Liver (tissue), 9 donors: Measurements from ENCODE around the gene MICOS13. TPM values are rescaled to one million over a fixed set of nuclear protein-coding genes. Genes with fewer than 3 reads are reported as not detected.

Experiments
- DNase-seq: peaks from one replicate; pipeline ENCODE4 v3.0.0-alpha.2; 2017; ENCODE audit warnings: low spot score
- H3K27ac ChIP-seq, 2 donors: one replicate each; pipeline ENCODE4 v1.7.0; 2013; ENCODE audit warnings: inconsistent platforms in 2 of 2, low read length in 2 of 2, control low read depth in 1 of 2, low read depth in 1 of 2, mild to moderate bottlenecking in 1 of 2
- H3K27me3 ChIP-seq, 4 donors: one replicate each; pipeline versions ENCODE4 v1.6.1 to v1.7.0; 2013; ENCODE audit warnings: low read length in 3 of 4, inconsistent platforms in 1 of 4, mild to moderate bottlenecking in 1 of 4, moderate library complexity in 1 of 4; ENCODE audit not compliant: control insufficient read depth in 4 of 4, insufficient read depth in 4 of 4
- H3K36me3 ChIP-seq, 4 donors: one replicate each; pipeline versions ENCODE4 v1.6.1 to v1.7.0; 2013; ENCODE audit warnings: low read length in 3 of 4, mild to moderate bottlenecking in 3 of 4, low read depth in 1 of 4, moderate library complexity in 1 of 4; ENCODE audit not compliant: control insufficient read depth in 4 of 4, insufficient read depth in 3 of 4
- H3K4me1 ChIP-seq, 4 donors: one replicate each; pipeline versions ENCODE4 v1.6.1 to v1.7.0; 2013; ENCODE audit warnings: low read length in 3 of 4, mild to moderate bottlenecking in 3 of 4, moderate library complexity in 1 of 4; ENCODE audit not compliant: control insufficient read depth in 4 of 4, insufficient read depth in 4 of 4
- H3K4me3 ChIP-seq, 3 donors: one replicate each; pipeline versions ENCODE4 v1.6.1 to v1.7.0; 2013; ENCODE audit warnings: low read length in 3 of 3, control low read depth in 1 of 3, low read depth in 1 of 3, mild to moderate bottlenecking in 1 of 3
- H3K9ac ChIP-seq, 2 donors: one replicate each; pipeline ENCODE4 v1.7.0; 2013; ENCODE audit warnings: low read length in 2 of 2, mild to moderate bottlenecking in 2 of 2, moderate library complexity in 2 of 2, control low read depth in 1 of 2, low read depth in 1 of 2
- H3K9me3 ChIP-seq, 4 donors: one replicate each; pipeline versions ENCODE4 v1.6.1 to v1.7.0; 2013; ENCODE audit warnings: low read length in 3 of 4; ENCODE audit not compliant: control insufficient read depth in 4 of 4
- CTCF ChIP-seq: fragments of 150-350 bp; IDR thresholded peaks from 2 replicates; pipeline ENCODE4 v1.5.1; 2017; ENCODE audit warnings: improper control_type of control experiment, low read depth, low read length; ENCODE audit not compliant: missing input control
- EGR1 ChIP-seq, 2 donors: IDR thresholded peaks; 2 replicates each; pipeline ENCODE4 v1.6.1; 2016 to 2018; ENCODE audit warnings: antibody characterized with exemption in 2 of 2, low read depth in 2 of 2
- FOXA1 ChIP-seq: IDR thresholded peaks from 2 replicates; pipeline ENCODE4 v1.6.1; 2016; ENCODE audit warnings: antibody characterized with exemption
- FOXA2 ChIP-seq: IDR thresholded peaks from 2 replicates; pipeline ENCODE4 v1.6.1; 2016; ENCODE audit warnings: antibody characterized with exemption
- GABPA ChIP-seq, 2 donors: IDR thresholded peaks in 1 of 2; conservative IDR thresholded peaks in 1 of 2; 2 replicates each; pipeline ENCODE4 v1.6.1; 2016; ENCODE audit warnings: antibody characterized with exemption in 2 of 2, mild to moderate bottlenecking in 1 of 2, moderate library complexity in 1 of 2
- HNF4A ChIP-seq, 2 donors: conservative IDR thresholded peaks; 2 replicates each; pipeline ENCODE4 v1.6.1; 2016; ENCODE audit warnings: antibody characterized with exemption in 2 of 2, mild to moderate bottlenecking in 2 of 2
- HNF4G ChIP-seq: IDR thresholded peaks from 2 replicates; pipeline ENCODE4 v1.6.1; 2016; ENCODE audit warnings: antibody characterized with exemption
- JUND ChIP-seq, 2 donors: IDR thresholded peaks; 2 replicates each; pipeline ENCODE4 v1.6.1; 2016; ENCODE audit warnings: antibody characterized with exemption in 2 of 2
- NR2F2 ChIP-seq: IDR thresholded peaks from 2 replicates; pipeline ENCODE4 v1.6.1; 2016; ENCODE audit warnings: antibody characterized with exemption
- RAD21 ChIP-seq, 2 donors: IDR thresholded peaks; 2 replicates each; pipeline ENCODE4 v1.6.1; 2016; ENCODE audit warnings: antibody characterized with exemption in 2 of 2, mild to moderate bottlenecking in 2 of 2
- RXRA ChIP-seq, 2 donors: IDR thresholded peaks; 2 replicates each; pipeline ENCODE4 v1.6.1; 2017 to 2018; ENCODE audit warnings: antibody characterized with exemption in 2 of 2, mild to moderate bottlenecking in 1 of 2
- SP1 ChIP-seq: IDR thresholded peaks from 2 replicates; pipeline ENCODE4 v1.6.1; 2018; ENCODE audit warnings: antibody characterized with exemption, mild to moderate bottlenecking
- TAF1 ChIP-seq: conservative IDR thresholded peaks from 2 replicates; pipeline ENCODE4 v1.6.1; 2016; ENCODE audit warnings: antibody characterized with exemption, mild to moderate bottlenecking
- YY1 ChIP-seq: IDR thresholded peaks from 2 replicates; pipeline ENCODE4 v1.6.1; 2016; ENCODE audit warnings: antibody characterized with exemption, mild to moderate bottlenecking
- WGBS: extraction: QIAGEN DNeasy Blood & Tissue Kit; methylation state at CpG from one replicate; pipeline ENCODE4 v1.1.7; 2013; 5-methylcytosine and 5-hydroxymethylcytosine counted together
- polyA plus RNA-seq, 2 donors: library from polyadenylated mRNA; stranded (reverse) in 1 of 2; unstranded in 1 of 2; fragments of 200-250 nt in 1 of 2; fragments of >200 nt in 1 of 2; fragmentation: Nextera tagmentation in 1 of 2; extraction: Ambion mirVana in 1 of 2; gene quantifications; one replicate each; pipeline versions ENCODE4 v1.2.1 to v1.2.3, GENCODE V29; 2013 to 2015
- total RNA-seq, 2 donors: library from RNA; depleted of rRNA; stranded (reverse); fragments of >200 nt; gene quantifications; one replicate each; pipeline ENCODE4 v1.2.3, GENCODE V29; 2014
- TF ChIP-seq, protein P1 (sequence below): IDR thresholded peaks from 2 replicates; pipeline ENCODE4 v1.6.1; 2016; ENCODE audit warnings: antibody characterized with exemption, mild to moderate bottlenecking
- TF ChIP-seq, protein P2 (sequence below): IDR thresholded peaks from 2 replicates; pipeline ENCODE4 v1.6.1; 2016; ENCODE audit warnings: antibody characterized with exemption
- TF ChIP-seq, protein P3 (sequence below): IDR thresholded peaks from 2 replicates; pipeline ENCODE4 v1.6.1; 2016; ENCODE audit warnings: antibody characterized with exemption
- TF ChIP-seq, protein P4 (sequence below): IDR thresholded peaks from 2 replicates; pipeline ENCODE4 v1.6.1; 2016; ENCODE audit warnings: antibody characterized with exemption
- donor health status: healthy.
- donor health status: healthy.
- donor health status: healthy.
- donor health status: healthy.
- donor health status: healthy.

MICOS13 gene
- total and polyA plus RNA-seq, 4 donors, result 11.5 to 84.0 (median 30.8) TPM

DNA sequence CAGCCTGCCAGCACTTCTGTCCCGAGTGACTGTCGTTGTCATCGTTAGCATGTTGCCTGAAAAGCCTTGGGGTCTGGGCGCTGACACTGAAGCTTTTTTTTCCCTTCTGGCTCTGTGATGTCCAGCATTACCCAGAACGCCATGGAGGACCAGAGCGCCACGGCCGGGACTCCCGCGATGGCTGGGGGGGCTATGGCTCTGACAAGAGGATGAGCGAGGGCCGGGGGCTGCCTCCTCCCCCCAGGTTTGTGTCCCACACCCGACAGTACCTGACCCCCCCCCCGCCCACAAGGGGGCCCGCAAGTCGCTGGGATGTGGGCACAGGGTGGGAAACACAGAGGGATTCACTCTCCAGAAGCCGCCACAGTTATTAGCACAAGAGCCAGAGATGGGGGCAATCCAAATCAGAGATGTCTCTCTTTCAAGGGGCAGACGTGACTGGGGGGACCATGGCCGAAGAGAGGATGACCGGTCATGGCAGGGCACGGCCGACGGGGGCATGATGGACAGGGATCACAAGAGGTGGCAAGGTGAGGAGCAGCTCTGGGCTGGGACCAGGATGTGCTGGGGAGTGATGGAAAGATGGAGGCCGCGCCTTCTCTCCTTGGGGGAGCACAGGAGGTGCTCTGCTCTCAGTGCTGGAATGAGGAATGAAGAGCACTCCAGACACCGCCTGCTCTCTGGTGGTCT, 13.2 kb downstream of the MICOS13 start (continued):
- TF ChIP-seq, protein P1, sequence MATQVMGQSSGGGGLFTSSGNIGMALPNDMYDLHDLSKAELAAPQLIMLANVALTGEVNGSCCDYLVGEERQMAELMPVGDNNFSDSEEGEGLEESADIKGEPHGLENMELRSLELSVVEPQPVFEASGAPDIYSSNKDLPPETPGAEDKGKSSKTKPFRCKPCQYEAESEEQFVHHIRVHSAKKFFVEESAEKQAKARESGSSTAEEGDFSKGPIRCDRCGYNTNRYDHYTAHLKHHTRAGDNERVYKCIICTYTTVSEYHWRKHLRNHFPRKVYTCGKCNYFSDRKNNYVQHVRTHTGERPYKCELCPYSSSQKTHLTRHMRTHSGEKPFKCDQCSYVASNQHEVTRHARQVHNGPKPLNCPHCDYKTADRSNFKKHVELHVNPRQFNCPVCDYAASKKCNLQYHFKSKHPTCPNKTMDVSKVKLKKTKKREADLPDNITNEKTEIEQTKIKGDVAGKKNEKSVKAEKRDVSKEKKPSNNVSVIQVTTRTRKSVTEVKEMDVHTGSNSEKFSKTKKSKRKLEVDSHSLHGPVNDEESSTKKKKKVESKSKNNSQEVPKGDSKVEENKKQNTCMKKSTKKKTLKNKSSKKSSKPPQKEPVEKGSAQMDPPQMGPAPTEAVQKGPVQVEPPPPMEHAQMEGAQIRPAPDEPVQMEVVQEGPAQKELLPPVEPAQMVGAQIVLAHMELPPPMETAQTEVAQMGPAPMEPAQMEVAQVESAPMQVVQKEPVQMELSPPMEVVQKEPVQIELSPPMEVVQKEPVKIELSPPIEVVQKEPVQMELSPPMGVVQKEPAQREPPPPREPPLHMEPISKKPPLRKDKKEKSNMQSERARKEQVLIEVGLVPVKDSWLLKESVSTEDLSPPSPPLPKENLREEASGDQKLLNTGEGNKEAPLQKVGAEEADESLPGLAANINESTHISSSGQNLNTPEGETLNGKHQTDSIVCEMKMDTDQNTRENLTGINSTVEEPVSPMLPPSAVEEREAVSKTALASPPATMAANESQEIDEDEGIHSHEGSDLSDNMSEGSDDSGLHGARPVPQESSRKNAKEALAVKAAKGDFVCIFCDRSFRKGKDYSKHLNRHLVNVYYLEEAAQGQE, result no peak
- TF ChIP-seq NR2F2, result no peak
- no peak for TF ChIP-seq RAD21 (IDR thresholded peaks at IDR 0.05)
- TF ChIP-seq YY1, result no peak
- no peak for TF ChIP-seq JUND (IDR thresholded peaks at IDR 0.05)
- no peak for TF ChIP-seq SP1
- no peak for TF ChIP-seq HNF4A (conservative IDR thresholded peaks at IDR 0.05)

DNA sequence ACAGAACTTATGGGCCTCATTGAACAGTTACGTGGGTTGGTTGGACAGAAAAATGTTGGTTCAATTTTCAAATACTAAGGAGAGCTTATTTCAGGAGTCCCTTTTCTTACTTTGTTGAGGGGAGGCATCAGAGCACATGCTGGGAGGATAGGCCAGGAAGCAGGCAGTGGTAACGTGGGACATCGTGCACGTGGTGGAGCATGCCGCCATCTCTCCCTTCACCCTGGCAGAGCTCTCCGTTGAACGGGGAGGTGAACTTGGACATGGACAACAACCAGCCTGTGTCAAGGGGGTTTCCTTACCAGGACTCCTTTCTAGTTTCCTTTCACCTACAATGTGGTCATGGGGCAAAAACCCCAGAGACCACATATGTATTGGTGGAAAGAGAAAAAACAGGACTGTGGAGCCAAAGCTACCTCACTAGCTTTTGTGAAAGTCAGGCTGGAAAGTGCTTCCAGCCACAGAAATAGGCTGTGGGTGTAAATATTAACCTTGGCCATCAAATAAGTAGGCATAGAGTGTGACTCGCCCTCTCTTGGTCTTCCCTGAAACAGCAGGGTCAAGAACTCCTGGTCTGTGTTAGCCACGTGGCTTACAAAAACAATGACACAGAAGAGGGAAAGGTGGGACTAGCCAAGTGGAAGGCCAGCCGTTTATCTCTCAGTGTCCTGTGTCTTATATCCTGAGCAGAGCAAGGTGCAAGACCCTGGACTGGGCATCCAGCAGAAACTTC, 14.4 kb downstream of the MICOS13 start:
- H3K27ac ChIP-seq, result peak overlapping the region; percentile 62 to 84
- no peak for DNase-seq
- H3K36me3 ChIP-seq, result peaks cover 31 to 83% (median 56%) of the 10 kb centered on the region in 4 donors
- TF ChIP-seq SP1 (peak; percentile 68), RAD21 (IDR thresholded peaks at IDR 0.05) (peak; percentile 73 to 78), NR2F2 (no peak), GABPA (IDR thresholded peaks at IDR 0.05 in 1 of 2, conservative IDR thresholded peaks at IDR 0.05 in 1 of 2) (peak in 1 of 2 donors; percentile 13), EGR1 (IDR thresholded peaks at IDR 0.05; ENCODE audit: low read depth in 2 of 2) (no peak), JUND (IDR thresholded peaks at IDR 0.05) (peak; percentile 19 to 24), HNF4G (peak; percentile 13), FOXA1 (no peak), YY1 (peak; percentile 54), CTCF (peak; percentile 50), TAF1 (no peak), RXRA (IDR thresholded peaks at IDR 0.05) (peak; percentile 84 to 86), HNF4A (conservative IDR thresholded peaks at IDR 0.05) (peak; percentile 64 to 65), FOXA2 (peak; percentile 64)
- TF ChIP-seq, protein P2, sequence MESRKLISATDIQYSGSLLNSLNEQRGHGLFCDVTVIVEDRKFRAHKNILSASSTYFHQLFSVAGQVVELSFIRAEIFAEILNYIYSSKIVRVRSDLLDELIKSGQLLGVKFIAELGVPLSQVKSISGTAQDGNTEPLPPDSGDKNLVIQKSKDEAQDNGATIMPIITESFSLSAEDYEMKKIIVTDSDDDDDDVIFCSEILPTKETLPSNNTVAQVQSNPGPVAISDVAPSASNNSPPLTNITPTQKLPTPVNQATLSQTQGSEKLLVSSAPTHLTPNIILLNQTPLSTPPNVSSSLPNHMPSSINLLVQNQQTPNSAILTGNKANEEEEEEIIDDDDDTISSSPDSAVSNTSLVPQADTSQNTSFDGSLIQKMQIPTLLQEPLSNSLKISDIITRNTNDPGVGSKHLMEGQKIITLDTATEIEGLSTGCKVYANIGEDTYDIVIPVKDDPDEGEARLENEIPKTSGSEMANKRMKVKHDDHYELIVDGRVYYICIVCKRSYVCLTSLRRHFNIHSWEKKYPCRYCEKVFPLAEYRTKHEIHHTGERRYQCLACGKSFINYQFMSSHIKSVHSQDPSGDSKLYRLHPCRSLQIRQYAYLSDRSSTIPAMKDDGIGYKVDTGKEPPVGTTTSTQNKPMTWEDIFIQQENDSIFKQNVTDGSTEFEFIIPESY, result no peak
- TF ChIP-seq, protein P3, sequence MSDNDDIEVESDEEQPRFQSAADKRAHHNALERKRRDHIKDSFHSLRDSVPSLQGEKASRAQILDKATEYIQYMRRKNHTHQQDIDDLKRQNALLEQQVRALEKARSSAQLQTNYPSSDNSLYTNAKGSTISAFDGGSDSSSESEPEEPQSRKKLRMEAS, result no peak
- TF ChIP-seq, protein P1, result peak; percentile 36
- TF ChIP-seq, protein P4, sequence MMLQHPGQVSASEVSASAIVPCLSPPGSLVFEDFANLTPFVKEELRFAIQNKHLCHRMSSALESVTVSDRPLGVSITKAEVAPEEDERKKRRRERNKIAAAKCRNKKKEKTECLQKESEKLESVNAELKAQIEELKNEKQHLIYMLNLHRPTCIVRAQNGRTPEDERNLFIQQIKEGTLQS, result no peak
- WGBS, result 61% methylated on average over 10 of the region's 10 CpGs
- no peaks in the 10 kb centered on the region for H3K9me3 ChIP-seq
- no peaks in the 10 kb centered on the region for H3K27me3 ChIP-seq
- no peak overlapping the region for H3K9ac ChIP-seq
- no peak overlapping the region for H3K4me3 ChIP-seq
- peaks cover 2 to 21% (median 13%) of the 10 kb centered on the region in 4 donors for H3K4me1 ChIP-seq
